Endothelial cell of umbilical vein (primary cell): ENCODE results near the gene ADCY3. TPM values are rescaled to one million over a fixed set of nuclear protein-coding genes. Genes with fewer than 3 reads are reported as not detected.

Experiments
- BruUV-seq: library from RNA; stranded (reverse); fragments of 400-500 nt; replicated peaks from 2 replicates; lab custom pipeline; 2021; lab: Mats Ljungman, UMichigan
- CTCF ChIA-PET: fragments of 300-600, 350-600 bp; sonication (Branson Sonifier 250); formaldehyde crosslinking; loops from one replicate; lab custom pipeline; 2021; ENCODE audit warnings: antibody characterized with exemption, inconsistent platforms; lab: Charles Lee
- POLR2A ChIA-PET: fragments of 300-600, 350-600 bp; sonication (Branson Sonifier 250); formaldehyde crosslinking; loops from one replicate; lab custom pipeline; 2021; ENCODE audit warnings: antibody characterized with exemption, inconsistent platforms; lab: Charles Lee
- DNase-seq: peaks from one replicate; pipeline ENCODE4 v3.0.0-alpha.2; 2011; ENCODE audit warnings: low read depth, low spot score
- FAIRE-seq: peaks from 2 replicates; lab custom pipeline; 2011; peaks lifted over from hg19 to GRCh38; lab: Jason Lieb, UNC
- H2AFZ ChIP-seq: 2 replicates; pipeline ENCODE4 v1.6.0; 2012; ENCODE audit warnings: low read depth, low read length, control low read depth, inconsistent platforms
- H3K27ac ChIP-seq: 2 replicates; pipeline ENCODE4 v1.5.1; 2011; ENCODE audit warnings: low read depth, mild to moderate bottlenecking, control low read depth, low read length, moderate library complexity; ENCODE audit not compliant: insufficient read depth
- H3K27me3 ChIP-seq, 2 experiments: 2 replicates each; pipeline versions ENCODE4 v1.6.0 to v1.6.1; 2011; ENCODE audit warnings: low read length in 2 of 2, mixed read lengths in 1 of 2; ENCODE audit not compliant: control insufficient read depth in 2 of 2, insufficient read depth in 2 of 2
- H3K36me3 ChIP-seq, 2 experiments: 2 replicates in 1 of 2; 3 replicates in 1 of 2; pipeline ENCODE4 v1.5.1; 2011; ENCODE audit warnings: low read length in 2 of 2, mild to moderate bottlenecking in 1 of 2, moderate library complexity in 1 of 2; ENCODE audit not compliant: control insufficient read depth in 2 of 2, insufficient read depth in 2 of 2; ENCODE audit errors: extremely low read depth in 1 of 2
- H3K4me1 ChIP-seq: 3 replicates; pipeline ENCODE4 v1.5.1; 2011; ENCODE audit warnings: mild to moderate bottlenecking, low read length; ENCODE audit not compliant: control insufficient read depth, insufficient read depth; ENCODE audit errors: extremely low read depth
- H3K4me2 ChIP-seq: 2 replicates; pipeline ENCODE4 v1.6.1; 2011; ENCODE audit warnings: low read length, control low read depth, mixed read lengths; ENCODE audit not compliant: insufficient read depth
- H3K4me3 ChIP-seq, 3 experiments: fragments of 200-600 bp in 1 of 3; sonication (generic), shearing (Covaris generic) in 1 of 3; replicated peaks in 1 of 3; 2 replicates each; pipeline ENCODE4 v1.5.1; 2011 to 2016; ENCODE audit warnings: control low read depth in 3 of 3, low read length in 3 of 3, mild to moderate bottlenecking in 2 of 3, inconsistent platforms in 1 of 3, low read depth in 1 of 3, moderate library complexity in 1 of 3; ENCODE audit not compliant: insufficient read depth in 1 of 3
- H3K79me2 ChIP-seq: 2 replicates; pipeline ENCODE4 v1.6.0; 2012; ENCODE audit warnings: low read length, inconsistent platforms; ENCODE audit not compliant: control insufficient read depth, insufficient read depth
- H3K9ac ChIP-seq: replicated peaks from 2 replicates; pipeline ENCODE3; 2011; ENCODE audit warnings: low read length, control low read depth; ENCODE audit not compliant: insufficient read depth; ENCODE audit errors: extremely low read depth
- H3K9me1 ChIP-seq: replicated peaks from 3 replicates; pipeline ENCODE4 v1.6.0; 2011; ENCODE audit warnings: mild to moderate bottlenecking, low read length; ENCODE audit not compliant: control insufficient read depth, insufficient read depth; ENCODE audit errors: extremely low read depth
- H3K9me3 ChIP-seq: replicated peaks from 2 replicates; pipeline ENCODE4 v1.5.1; 2012; ENCODE audit warnings: low read length, inconsistent platforms; ENCODE audit not compliant: control insufficient read depth, insufficient read depth
- H4K20me1 ChIP-seq: replicated peaks from 2 replicates; pipeline ENCODE3; 2011; ENCODE audit warnings: mild to moderate bottlenecking, low read length; ENCODE audit not compliant: control insufficient read depth, insufficient read depth; ENCODE audit errors: extremely low read depth
- EZH2 ChIP-seq: IDR thresholded peaks from 2 replicates; pipeline ENCODE4 v1.6.1; 2012; ENCODE audit warnings: borderline replicate concordance, low read depth, mild to moderate bottlenecking, moderate library complexity, low read length, inconsistent platforms; ENCODE audit not compliant: severe bottlenecking
- FOS ChIP-seq: IDR thresholded peaks from 2 replicates; pipeline ENCODE4 v1.6.1; 2011; ENCODE audit warnings: mild to moderate bottlenecking, low read length, moderate library complexity, borderline replicate concordance; ENCODE audit not compliant: insufficient read depth
- GATA2 ChIP-seq: IDR thresholded peaks from 2 replicates; pipeline ENCODE4 v1.7.0; 2011; ENCODE audit warnings: low read depth, mild to moderate bottlenecking, moderate library complexity, mixed read lengths, low read length; ENCODE audit not compliant: insufficient read length, insufficient read depth
- JUN ChIP-seq: IDR thresholded peaks from 2 replicates; pipeline ENCODE4 v1.6.1; 2011; ENCODE audit warnings: borderline replicate concordance, low read depth; ENCODE audit not compliant: insufficient read length, insufficient read depth
- MYC ChIP-seq: IDR thresholded peaks from one replicate; pipeline ENCODE4 v1.6.1; 2011; ENCODE audit warnings: mild to moderate bottlenecking, low read depth, low read length
- POLR2A ChIP-seq: IDR thresholded peaks from 2 replicates; pipeline ENCODE4 v1.6.1; 2012; ENCODE audit warnings: low read depth, mild to moderate bottlenecking, control low read depth, low read length
- dilution Hi-C: fragments of 300-500 bp; cut with MboI; formaldehyde crosslinking; loops from one replicate; pipeline ENCODE4 v1.15.0; 2019; ENCODE audit warnings: low sequenced_read_pairs; ENCODE audit not compliant: extremely low pct_ligation_motif_present
- intact Hi-C: fragments of 100-400 bp; cut with micrococcal nuclease; formaldehyde crosslinking; loops from one replicate; pipeline ENCODE4 v1.10.0; 2022
- polyA plus RNA-seq, 4 experiments: library from polyadenylated mRNA; depleted of rRNA in 3 of 4; stranded (reverse) in 3 of 4; unstranded in 1 of 4; fragments of >200 nt; gene quantifications; 2 replicates each; pipeline versions ENCODE4 v1.2.1 to v1.2.3, GENCODE V29; 2011 to 2012; ENCODE audit warnings: missing spikeins in 1 of 4
- total RNA-seq: library from RNA; stranded (reverse); gene quantifications from 2 replicates; pipeline ENCODE4 v1.2.3, GENCODE V29; 2021
- TF ChIP-seq, protein P1 (sequence below), 2 donors: IDR thresholded peaks; 1 replicate in 1 of 2; 2 replicates in 1 of 2; pipeline ENCODE4 v1.5.1; 2011; ENCODE audit warnings: low read length in 2 of 2, mild to moderate bottlenecking in 2 of 2, moderate library complexity in 2 of 2, control low read depth in 1 of 2, inconsistent platforms in 1 of 2, low read depth in 1 of 2; ENCODE audit not compliant: insufficient read depth in 1 of 2; ENCODE audit errors: extremely low read depth in 1 of 2
- TF ChIP-seq, protein P2 (sequence below): IDR thresholded peaks from 2 replicates; pipeline ENCODE4 v1.6.1; 2011; ENCODE audit not compliant: insufficient read depth, insufficient read length

The ADCY3 gene
- total and polyA plus RNA-seq, 2 donors (not counting 3 experiments of a cell fraction or from before 2014, with no cell fraction given): 54.0 to 61.3 TPM

DNA sequence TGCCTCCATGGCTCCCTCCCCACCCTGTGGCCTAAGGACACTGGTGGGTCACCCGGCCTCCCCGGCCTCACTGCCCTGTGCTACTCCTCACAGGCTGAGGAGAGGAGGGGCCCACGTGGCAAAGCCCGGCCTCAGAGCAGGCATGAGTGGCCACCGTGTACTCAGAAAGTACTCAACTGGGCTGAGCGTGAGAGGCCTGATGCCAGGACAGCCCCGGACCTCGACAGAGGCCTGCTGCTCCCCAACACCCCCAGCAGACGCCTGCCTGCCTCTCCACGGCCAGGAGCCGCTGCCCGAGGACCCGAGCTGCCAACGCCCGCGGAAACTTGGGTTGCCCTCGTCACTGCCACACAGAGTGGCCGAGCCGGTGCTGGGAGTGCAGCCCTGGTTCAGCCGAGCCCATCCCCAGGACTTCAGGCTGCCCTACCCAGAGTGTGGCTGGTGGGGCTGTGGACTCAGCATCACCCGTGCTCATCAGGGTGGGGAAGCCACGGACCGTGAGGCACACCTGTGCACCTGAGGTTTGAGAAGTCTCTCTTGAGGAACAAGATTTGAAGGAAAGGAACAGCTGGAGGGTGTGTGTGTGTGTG lies 67.5 kb downstream of the ADCY3 start:
- POLR2A ChIA-PET: no interaction called here
- Histone ChIP-seq H3K4me2 (no peak overlapping the region), H3K4me1 (no peaks in the 10 kb centered on the region), H3K9me3 (no peaks in the 10 kb centered on the region), H3K27ac (no peak overlapping the region), H3K79me2 (no peaks in the 10 kb centered on the region), H3K27me3 (no peaks in the 10 kb centered on the region), H3K9ac (no peak overlapping the region), H4K20me1 (no peaks in the 10 kb centered on the region), H2AFZ (no peak overlapping the region), H3K36me3 (no peaks in the 10 kb centered on the region), H3K9me1 (no peaks in the 10 kb centered on the region), H3K4me3 (no peak overlapping the region)
- intact Hi-C loops (no loop called here), dilution Hi-C loops (no loop called here)
- no TSS peak for BruUV-seq
- DNase-seq (no peak), FAIRE-seq (no peak)
- CTCF ChIA-PET: no interaction called here
- TF ChIP-seq, protein P1, sequence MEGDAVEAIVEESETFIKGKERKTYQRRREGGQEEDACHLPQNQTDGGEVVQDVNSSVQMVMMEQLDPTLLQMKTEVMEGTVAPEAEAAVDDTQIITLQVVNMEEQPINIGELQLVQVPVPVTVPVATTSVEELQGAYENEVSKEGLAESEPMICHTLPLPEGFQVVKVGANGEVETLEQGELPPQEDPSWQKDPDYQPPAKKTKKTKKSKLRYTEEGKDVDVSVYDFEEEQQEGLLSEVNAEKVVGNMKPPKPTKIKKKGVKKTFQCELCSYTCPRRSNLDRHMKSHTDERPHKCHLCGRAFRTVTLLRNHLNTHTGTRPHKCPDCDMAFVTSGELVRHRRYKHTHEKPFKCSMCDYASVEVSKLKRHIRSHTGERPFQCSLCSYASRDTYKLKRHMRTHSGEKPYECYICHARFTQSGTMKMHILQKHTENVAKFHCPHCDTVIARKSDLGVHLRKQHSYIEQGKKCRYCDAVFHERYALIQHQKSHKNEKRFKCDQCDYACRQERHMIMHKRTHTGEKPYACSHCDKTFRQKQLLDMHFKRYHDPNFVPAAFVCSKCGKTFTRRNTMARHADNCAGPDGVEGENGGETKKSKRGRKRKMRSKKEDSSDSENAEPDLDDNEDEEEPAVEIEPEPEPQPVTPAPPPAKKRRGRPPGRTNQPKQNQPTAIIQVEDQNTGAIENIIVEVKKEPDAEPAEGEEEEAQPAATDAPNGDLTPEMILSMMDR (IDR thresholded peaks at IDR 0.05; ENCODE audit: extremely low read depth in 1 of 2, insufficient read depth in 1 of 2, low read depth in 1 of 2, low read length in 2 of 2): no peak
- TF ChIP-seq, protein P2, sequence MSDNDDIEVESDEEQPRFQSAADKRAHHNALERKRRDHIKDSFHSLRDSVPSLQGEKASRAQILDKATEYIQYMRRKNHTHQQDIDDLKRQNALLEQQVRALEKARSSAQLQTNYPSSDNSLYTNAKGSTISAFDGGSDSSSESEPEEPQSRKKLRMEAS: no peak
- TF ChIP-seq JUN: no peak
- no peak for TF ChIP-seq EZH2
- no peak for TF ChIP-seq FOS
- TF ChIP-seq GATA2: no peak
- no peak for TF ChIP-seq MYC
- TF ChIP-seq POLR2A: no peak
